ENCODE measurements around the gene ATP9A. TPM values are rescaled to one million over a fixed set of nuclear protein-coding genes. Genes with fewer than 3 reads are reported as not detected.
A peak's percentile ranks its signal among the peaks of the same experiment; 100 is the strongest.

The ATP9A gene
- total RNA-seq, 1 experiment from 2014 or later = 16.8 TPM

DNA sequence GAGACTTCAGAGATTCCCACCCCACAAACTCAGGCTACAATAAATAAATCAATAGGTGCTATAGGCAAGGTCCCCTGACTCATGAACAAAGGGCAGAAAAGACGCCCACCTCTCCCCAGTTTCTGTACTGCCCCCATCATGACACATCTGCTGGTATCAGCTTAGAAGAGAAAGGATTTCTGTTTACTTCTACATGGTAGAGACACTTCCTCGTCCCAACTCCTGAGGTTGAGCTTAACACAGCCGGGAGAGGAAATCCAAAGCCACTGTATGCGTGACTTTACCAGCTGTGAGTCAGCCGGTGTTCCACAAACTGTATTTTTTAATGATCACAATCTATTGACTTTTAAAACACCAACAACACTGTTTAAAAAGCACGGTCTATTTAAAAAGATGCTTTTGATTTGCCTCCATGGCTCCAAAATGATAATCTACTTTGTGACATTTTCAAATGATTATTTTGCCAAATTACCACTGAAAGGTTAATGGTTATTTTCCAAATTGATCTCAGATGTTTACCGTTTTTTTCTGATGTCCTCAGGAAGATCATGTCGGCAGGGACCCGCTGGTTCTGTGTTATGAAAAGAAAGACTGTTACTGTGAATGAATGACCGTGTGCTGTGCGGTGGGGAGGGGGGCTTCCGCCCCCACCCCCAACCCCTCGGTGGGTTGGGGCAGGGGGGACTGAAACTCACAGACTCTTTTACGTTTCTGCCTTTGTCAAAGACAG is 72.5 kb downstream of the ATP9A start:
- BruUV-seq (replicated peaks) = no TSS peak
- ChIA-PET RAD21 (ENCODE audit: low non-redundant PET in 1 of 2, low total read pairs in 2 of 2, uncharacterized antibody in 2 of 2, unreplicated experiment in 2 of 2) (no interaction called here), POLR2A (interaction anchor here (0.6 kb wide), 1 partner anchor 41 kb away, joined by 4 read pairs; no protein-coding TSS in a partner anchor), CTCF (interaction anchor here (1.0 kb wide), 1 partner anchor 17 kb away, joined by 4 read pairs; no protein-coding TSS in a partner anchor)
- Histone ChIP-seq H3K4me1 (ENCODE audit: control insufficient read depth in 1 of 2, insufficient read depth in 2 of 2, low read length in 2 of 2) (peaks cover 0 to 23% of the 10 kb centered on the region in 2 experiments; a peak in 3 of 4 replicates), H3K9me2 (ENCODE audit: insufficient read depth) (no peaks in the 10 kb centered on the region), H3K4me2 (ENCODE audit: low read length) (peak overlapping the region; percentile 4), H3K4me3 (replicated peaks in 1 of 2; ENCODE audit: low read depth in 1 of 2, low read length in 2 of 2) (no peak overlapping the region), H3K9ac (ENCODE audit: low read length) (no peak overlapping the region), H3K36me3 (ENCODE audit: control insufficient read depth in 1 of 2, insufficient read depth in 2 of 2, low read length in 2 of 2) (no peaks in the 10 kb centered on the region), H3K27me3 (ENCODE audit: insufficient read depth, low read length) (no peaks in the 10 kb centered on the region), H3K27ac (ENCODE audit: low read depth, low read length) (no peak overlapping the region), H3K9me3 (ENCODE audit: control insufficient read depth in 1 of 2, insufficient read depth in 1 of 2, low read depth in 1 of 2, low read length in 2 of 2) (no peaks in the 10 kb centered on the region), H2AFZ (ENCODE audit: low read depth, low read length, poor library complexity, severe bottlenecking) (no peak overlapping the region), H3K79me2 (ENCODE audit: insufficient read depth, low read length) (no peaks in the 10 kb centered on the region), H4K20me1 (ENCODE audit: insufficient read depth) (no peaks in the 10 kb centered on the region)
- intact Hi-C loops (cut with micrococcal nuclease) = no loop called here
- DNase-seq (ENCODE audit: low read depth, low spot score) = no peak
- TF ChIP-seq POLR2A (IDR thresholded peaks at IDR 0.05; ENCODE audit: borderline replicate concordance, extremely low read depth, insufficient read depth, insufficient read length) = no peak
- TF ChIP-seq EGR1 (IDR thresholded peaks at IDR 0.05; ENCODE audit: low read depth) = peak; percentile 26; the same call in 1 of the 2 replicates
- ATAC-seq = no peak

DNA sequence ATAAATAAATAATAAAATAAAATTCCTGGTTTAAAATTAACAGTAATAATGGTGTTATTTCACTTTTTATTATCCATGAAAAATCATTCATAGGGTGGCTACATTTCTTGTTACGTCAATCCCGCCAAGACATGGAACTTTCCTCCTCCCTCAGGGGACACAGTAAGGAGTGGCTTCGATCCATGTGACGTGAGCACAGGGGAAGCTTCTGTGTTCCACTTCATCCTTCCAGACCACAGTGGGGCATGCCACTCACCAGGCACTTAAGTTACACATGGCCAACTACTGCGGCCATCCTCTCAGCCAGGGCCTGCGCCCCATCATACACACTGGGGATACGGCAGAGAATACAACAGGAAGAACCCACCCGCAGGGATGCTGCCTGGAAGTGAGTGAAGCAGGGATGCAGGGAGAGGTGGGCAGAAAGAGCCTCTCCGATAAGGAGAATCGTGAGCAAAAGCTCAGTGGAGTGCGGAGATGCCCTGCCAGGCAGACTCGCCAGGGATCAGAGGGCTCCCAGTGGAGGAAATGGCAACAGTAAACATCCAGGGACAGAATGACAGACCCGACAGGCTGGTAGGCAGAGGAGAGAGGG is 75.3 kb downstream of the ATP9A start:
- no peak overlapping the region for H3K27ac ChIP-seq (ENCODE audit: low read depth, low read length)
- CTCF ChIA-PET = interaction anchor here (1.0 kb wide), 1 partner anchor 8 kb away, joined by 3 read pairs; no protein-coding TSS in a partner anchor
- TF ChIP-seq FOSL1 (IDR thresholded peaks at IDR 0.05; ENCODE audit: low read depth) (no peak), ZNF274 (IDR thresholded peaks at IDR 0.05; ENCODE audit: low read depth, low read length) (no peak), EGR1 (IDR thresholded peaks at IDR 0.05; ENCODE audit: low read depth) (no peak), JUND (IDR thresholded peaks at IDR 0.05) (no peak), TCF7L2 (IDR thresholded peaks at IDR 0.05; ENCODE audit: borderline replicate concordance, extremely low read depth, insufficient read depth, insufficient read length) (no peak), ELF1 (IDR thresholded peaks at IDR 0.05; ENCODE audit: borderline replicate concordance, low read depth) (no peak), EZH2phosphoT487 (IDR thresholded peaks at IDR 0.05; ENCODE audit: borderline replicate concordance) (no peak), SIN3A (IDR thresholded peaks at IDR 0.05; ENCODE audit: low read depth) (no peak), ZFX (IDR thresholded peaks at IDR 0.05) (no peak), RAD21 (IDR thresholded peaks at IDR 0.05; ENCODE audit: low read depth) (no peak)
- TF ChIP-seq, protein P1, sequence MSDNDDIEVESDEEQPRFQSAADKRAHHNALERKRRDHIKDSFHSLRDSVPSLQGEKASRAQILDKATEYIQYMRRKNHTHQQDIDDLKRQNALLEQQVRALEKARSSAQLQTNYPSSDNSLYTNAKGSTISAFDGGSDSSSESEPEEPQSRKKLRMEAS (IDR thresholded peaks at IDR 0.05) = no peak
- TF ChIP-seq, protein P2, sequence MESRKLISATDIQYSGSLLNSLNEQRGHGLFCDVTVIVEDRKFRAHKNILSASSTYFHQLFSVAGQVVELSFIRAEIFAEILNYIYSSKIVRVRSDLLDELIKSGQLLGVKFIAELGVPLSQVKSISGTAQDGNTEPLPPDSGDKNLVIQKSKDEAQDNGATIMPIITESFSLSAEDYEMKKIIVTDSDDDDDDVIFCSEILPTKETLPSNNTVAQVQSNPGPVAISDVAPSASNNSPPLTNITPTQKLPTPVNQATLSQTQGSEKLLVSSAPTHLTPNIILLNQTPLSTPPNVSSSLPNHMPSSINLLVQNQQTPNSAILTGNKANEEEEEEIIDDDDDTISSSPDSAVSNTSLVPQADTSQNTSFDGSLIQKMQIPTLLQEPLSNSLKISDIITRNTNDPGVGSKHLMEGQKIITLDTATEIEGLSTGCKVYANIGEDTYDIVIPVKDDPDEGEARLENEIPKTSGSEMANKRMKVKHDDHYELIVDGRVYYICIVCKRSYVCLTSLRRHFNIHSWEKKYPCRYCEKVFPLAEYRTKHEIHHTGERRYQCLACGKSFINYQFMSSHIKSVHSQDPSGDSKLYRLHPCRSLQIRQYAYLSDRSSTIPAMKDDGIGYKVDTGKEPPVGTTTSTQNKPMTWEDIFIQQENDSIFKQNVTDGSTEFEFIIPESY (IDR thresholded peaks at IDR 0.05; ENCODE audit: extremely low read depth, insufficient replicate concordance, low read length) = no peak
- peaks cover 0 to 25% of the 10 kb centered on the region in 2 experiments; a peak in 3 of 4 replicates for H3K4me1 ChIP-seq (ENCODE audit: control insufficient read depth in 1 of 2, insufficient read depth in 2 of 2, low read length in 2 of 2)
- H4K20me1 ChIP-seq (ENCODE audit: insufficient read depth) = no peaks in the 10 kb centered on the region
- H3K36me3 ChIP-seq (ENCODE audit: control insufficient read depth in 1 of 2, insufficient read depth in 2 of 2, low read length in 2 of 2) = no peaks in the 10 kb centered on the region
- no peaks in the 10 kb centered on the region for H3K27me3 ChIP-seq (ENCODE audit: insufficient read depth, low read length)
- ATAC-seq (no peak), DNase-seq (ENCODE audit: low read depth, low spot score) (no peak)
- H2AFZ ChIP-seq (ENCODE audit: low read depth, low read length, poor library complexity, severe bottlenecking) = no peak overlapping the region
- no peak overlapping the region for H3K9ac ChIP-seq (ENCODE audit: low read length)
- H3K4me3 ChIP-seq (replicated peaks in 1 of 2; ENCODE audit: low read depth in 1 of 2, low read length in 2 of 2) = no peak overlapping the region
- no peaks in the 10 kb centered on the region for H3K9me2 ChIP-seq (ENCODE audit: insufficient read depth)
- no peaks in the 10 kb centered on the region for H3K9me3 ChIP-seq (ENCODE audit: control insufficient read depth in 1 of 2, insufficient read depth in 1 of 2, low read depth in 1 of 2, low read length in 2 of 2)
- no TSS peak for BruUV-seq (replicated peaks)
- H3K79me2 ChIP-seq (ENCODE audit: insufficient read depth, low read length) = no peaks in the 10 kb centered on the region
- no peak overlapping the region for H3K4me2 ChIP-seq (ENCODE audit: low read length)
- intact Hi-C loops (cut with micrococcal nuclease) = no loop called here
- RAD21 ChIA-PET (ENCODE audit: low non-redundant PET in 1 of 2, low total read pairs in 2 of 2, uncharacterized antibody in 2 of 2, unreplicated experiment in 2 of 2) = no interaction called here
- POLR2A ChIA-PET = no interaction called here

Data from HCT116 (cell line).